Measurements from ENCODE around the gene LAPTM5. TPM values are rescaled to one million over a fixed set of nuclear protein-coding genes. Genes with fewer than 3 reads are reported as not detected.

Gene LAPTM5
- total and polyA plus RNA-seq, 10 of the 15 experiments (the other 5 are each of a cell fraction or from before 2014, with no cell fraction given), result 24.1 to 1,034 (median 687) TPM

DNA sequence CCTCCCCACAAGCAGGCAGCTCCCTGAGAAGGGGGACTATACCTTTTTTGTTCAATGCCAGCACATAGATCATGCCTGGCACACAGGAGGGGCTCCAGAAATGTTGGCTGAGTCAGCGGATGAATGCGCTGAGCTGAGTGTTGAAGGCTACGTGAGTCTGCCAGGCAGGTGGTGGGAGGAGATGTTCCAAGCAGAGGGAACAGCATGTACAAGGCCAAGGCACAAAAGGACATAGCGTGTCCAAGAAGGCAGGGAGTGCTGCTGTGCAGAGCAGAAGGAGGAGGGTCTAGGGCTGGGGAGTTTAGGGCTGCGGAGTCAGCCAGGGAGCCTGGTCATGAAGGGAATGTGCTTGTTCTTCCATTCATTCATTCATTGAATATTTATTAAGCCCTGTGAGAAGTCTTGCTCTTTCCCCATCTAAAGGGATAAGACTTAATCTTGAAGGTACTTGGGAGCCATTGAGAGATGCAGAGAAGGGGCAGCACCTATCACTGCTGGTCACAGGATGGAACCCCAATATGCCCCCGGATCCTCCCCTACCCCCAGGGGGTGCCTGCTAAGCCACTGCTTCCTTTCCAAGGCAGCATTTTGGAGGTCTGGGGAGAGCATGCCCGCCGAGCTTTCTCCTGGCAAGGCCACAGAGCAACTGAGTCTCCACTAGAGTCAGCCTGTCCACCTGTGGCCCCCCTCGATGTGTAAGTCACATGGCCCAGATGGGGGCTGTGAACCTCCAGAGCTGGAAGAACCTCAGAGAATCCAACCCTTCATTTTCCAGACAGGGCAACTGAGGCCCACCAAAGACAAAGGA lies 31.2 kb upstream of the LAPTM5 start:
- TF ChIP-seq, protein P1, sequence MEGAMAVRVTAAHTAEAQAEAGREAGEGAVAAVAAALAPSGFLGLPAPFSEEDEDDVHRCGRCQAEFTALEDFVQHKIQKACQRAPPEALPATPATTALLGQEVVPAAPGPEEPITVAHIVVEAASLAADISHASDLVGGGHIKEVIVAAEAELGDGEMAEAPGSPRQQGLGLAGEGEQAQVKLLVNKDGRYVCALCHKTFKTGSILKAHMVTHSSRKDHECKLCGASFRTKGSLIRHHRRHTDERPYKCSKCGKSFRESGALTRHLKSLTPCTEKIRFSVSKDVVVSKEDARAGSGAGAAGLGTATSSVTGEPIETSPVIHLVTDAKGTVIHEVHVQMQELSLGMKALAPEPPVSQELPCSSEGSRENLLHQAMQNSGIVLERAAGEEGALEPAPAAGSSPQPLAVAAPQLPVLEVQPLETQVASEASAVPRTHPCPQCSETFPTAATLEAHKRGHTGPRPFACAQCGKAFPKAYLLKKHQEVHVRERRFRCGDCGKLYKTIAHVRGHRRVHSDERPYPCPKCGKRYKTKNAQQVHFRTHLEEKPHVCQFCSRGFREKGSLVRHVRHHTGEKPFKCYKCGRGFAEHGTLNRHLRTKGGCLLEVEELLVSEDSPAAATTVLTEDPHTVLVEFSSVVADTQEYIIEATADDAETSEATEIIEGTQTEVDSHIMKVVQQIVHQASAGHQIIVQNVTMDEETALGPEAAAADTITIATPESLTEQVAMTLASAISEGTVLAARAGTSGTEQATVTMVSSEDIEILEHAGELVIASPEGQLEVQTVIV (IDR thresholded peaks at IDR 0.05; ENCODE audit: borderline replicate concordance, partially characterized antibody), result no peak
- TF ChIP-seq TCF12 (IDR thresholded peaks at IDR 0.05; ENCODE audit: low read depth, low read length) (no peak), HCFC1 (IDR thresholded peaks at IDR 0.05; ENCODE audit: low read length) (no peak), CHD4 (IDR thresholded peaks at IDR 0.05) (no peak), IRF3 (IDR thresholded peaks at IDR 0.05) (no peak), ZNF217 (IDR thresholded peaks at IDR 0.05) (no peak), SIN3A (IDR thresholded peaks at IDR 0.05; ENCODE audit: low read depth, low read length) (no peak), NFYB (IDR thresholded peaks at IDR 0.05; ENCODE audit: insufficient read depth, low read depth, low read length) (no peak), CBX5 (IDR thresholded peaks at IDR 0.05; ENCODE audit: low read depth) (no peak), KLF5 (IDR thresholded peaks at IDR 0.05; ENCODE audit: partially characterized antibody) (no peak), ATF7 (IDR thresholded peaks at IDR 0.05; ENCODE audit: low read depth) (no peak), CEBPZ (IDR thresholded peaks at IDR 0.05; ENCODE audit: low read depth, low read length) (no peak), MEF2B (IDR thresholded peaks at IDR 0.05; ENCODE audit: partially characterized antibody, poor library complexity, severe bottlenecking) (no peak), HDAC6 (IDR thresholded peaks at IDR 0.05; ENCODE audit: unreplicated experiment) (no peak)
- Histone ChIP-seq H3K79me2 (ENCODE audit: control insufficient read depth, insufficient read depth, low read length) (no peaks in the 10 kb centered on the region), H3K27ac (ENCODE audit: control insufficient read depth, insufficient read depth) (no peak overlapping the region), H3K36me3 (ENCODE audit: control insufficient read depth in 2 of 2, insufficient read depth in 2 of 2, low read length in 1 of 2) (no peaks in the 10 kb centered on the region), H3K4me3 (no peak overlapping the region), H3K9me3 (replicated peaks; ENCODE audit: control insufficient read depth, insufficient read depth, low read length) (no peaks in the 10 kb centered on the region), H3K4me2 (ENCODE audit: control insufficient read depth, insufficient read depth) (no peak overlapping the region), H3K27me3 (replicated peaks in 1 of 2; ENCODE audit: control insufficient read depth in 2 of 2, insufficient read depth in 2 of 2, low read length in 1 of 2) (no peaks in the 10 kb centered on the region; a peak in 1 of 4 replicates), H3K4me1 (ENCODE audit: control insufficient read depth, insufficient read depth, low read length) (peaks cover 7% of the 10 kb centered on the region), H3K9ac (ENCODE audit: control insufficient read depth, insufficient read depth, low read length) (no peak overlapping the region), H2AFZ (ENCODE audit: control insufficient read depth, low read depth, low read length) (no peak overlapping the region), H4K20me1 (ENCODE audit: control insufficient read depth, insufficient read depth) (no peaks in the 10 kb centered on the region)
- ChIA-PET POLR2A (no interaction called here), CTCF (interaction anchor here (1.0 to 1.2 kb wide), 2 partner anchors 9 to 13 kb away, joined by 3 to 7 read pairs; no protein-coding TSS in a partner anchor), RAD21 (ENCODE audit: unreplicated experiment) (interaction anchor here (1.6 kb wide), 1 partner anchor 9 kb away, joined by 3 read pairs; no protein-coding TSS in a partner anchor), SMC1A (ENCODE audit: uncharacterized antibody, unreplicated experiment) (interaction anchor here (1.1 to 1.2 kb wide), 2 partner anchors 69 to 141 kb away, joined by 3 read pairs; no protein-coding TSS in a partner anchor)
- 42% methylated on average over 9 of the region's 9 CpGs for WGBS (ENCODE audit: insufficient coverage, insufficient replicate concordance, low lambda C conversion rate, missing lambda C conversion rate)
- DNase-seq (ENCODE audit: low read depth, low spot score), result no peak
- BruUV-seq (replicated peaks), result no TSS peak
- in situ Hi-C loops (cut with MboI), result no loop called here
- intact Hi-C loops (cut with micrococcal nuclease; ENCODE audit: unreplicated experiment), result no loop called here
- no peak for FAIRE-seq
- ATAC-seq, result no peak

All from GM12878 (cell line).